OCI-M2 (cell line): ENCODE data around the gene TTLL5.

Experiments used
- DNase-seq: peaks from one replicate; lab custom pipeline; 2025; ENCODE audit not compliant: unreplicated experiment; lab: John Stamatoyannopoulos, UW

Gene TTLL5

GRCh38 chr14:75984674-75985073 is 323.6 kb downstream of the TTLL5 start:
- no peak for DNase-seq

GRCh38 chr14:75985618-75986438 is 324.8 kb downstream of the TTLL5 start, which contains the start of gene IFT43:
Gene IFT43, plus strand, starts transcription at chr14:75985763. Its CDS starts 24 bp downstream, at chr14:75985787.
- no peak for DNase-seq

GRCh38 chr14:75986439-75986765 is 325.4 kb downstream of the TTLL5 start:
- no peak for DNase-seq

- DNase-seq = no peak
These were observed 326.3 kb downstream of the TTLL5 start for GRCh38 chr14:75987201-75987970.

GRCh38 chr14:75989134-75989533 is 328.1 kb downstream of the TTLL5 start:
- no peak for DNase-seq

GRCh38 chr14:75990297-75990696 is 329.3 kb downstream of the TTLL5 start:
- no peak for DNase-seq

- DNase-seq = no peak
These were observed 330.7 kb downstream of the TTLL5 start for GRCh38 chr14:75991753-75992152.

- no peak for DNase-seq
These were observed 332.6 kb downstream of the TTLL5 start for GRCh38 chr14:75993567-75994041.

GRCh38 chr14:75995372-75996041 is 334.5 kb downstream of the TTLL5 start:
- no peak for DNase-seq

- DNase-seq = no peak
These were observed 335.4 kb downstream of the TTLL5 start for GRCh38 chr14:75996488-75996887.

- DNase-seq = no peak
These were observed 338.6 kb downstream of the TTLL5 start for GRCh38 chr14:75999511-76000190.

- DNase-seq = no peak
These were observed 341.3 kb downstream of the TTLL5 start for GRCh38 chr14:76002383-76002782.
